Measurements from ENCODE around the gene REXO4. TPM values are rescaled to one million over a fixed set of nuclear protein-coding genes. Genes with fewer than 3 reads are reported as not detected.

The REXO4 gene
- total and polyA plus RNA-seq, 10 of the 15 experiments (the other 5 are each of a cell fraction or from before 2014, with no cell fraction given), result 2.7 to 43.9 (median 30.5) TPM

- H3K4me1 ChIP-seq (ENCODE audit: control insufficient read depth, insufficient read depth, low read length), result peaks cover 4% of the 10 kb centered on the region; the same call in 1 of the 2 replicates
- ATAC-seq, result no peak
- 61% methylated on average over 12 of the region's 15 CpGs for WGBS (ENCODE audit: insufficient coverage, insufficient replicate concordance, low lambda C conversion rate, missing lambda C conversion rate)
- no peak overlapping the region for H2AFZ ChIP-seq (ENCODE audit: control insufficient read depth, low read depth, low read length)
- no peak overlapping the region for H3K4me2 ChIP-seq (ENCODE audit: control insufficient read depth, insufficient read depth)
- ChIA-PET POLR2A (no interaction called here), RAD21 (ENCODE audit: unreplicated experiment) (no interaction called here), CTCF (no interaction called here), SMC1A (ENCODE audit: uncharacterized antibody, unreplicated experiment) (no interaction called here)
- intact Hi-C loops (cut with micrococcal nuclease; ENCODE audit: unreplicated experiment) (no loop called here), in situ Hi-C loops (cut with MboI) (no loop called here)
- no peak overlapping the region for H3K27ac ChIP-seq (ENCODE audit: control insufficient read depth, insufficient read depth)
- FAIRE-seq, result no peak
- H3K36me3 ChIP-seq (ENCODE audit: control insufficient read depth in 2 of 2, insufficient read depth in 2 of 2, low read length in 1 of 2), result no peaks in the 10 kb centered on the region
- no peak overlapping the region for H3K9ac ChIP-seq (ENCODE audit: control insufficient read depth, insufficient read depth, low read length)
- peaks cover 0 to 2% of the 10 kb centered on the region in 2 experiments; a peak in 2 of 4 replicates for H3K27me3 ChIP-seq (replicated peaks in 1 of 2; ENCODE audit: control insufficient read depth in 2 of 2, insufficient read depth in 2 of 2, low read length in 1 of 2)
- TF ChIP-seq HDGF (IDR thresholded peaks at IDR 0.05), result no peak
- no peak for TF ChIP-seq GATAD2B (conservative IDR thresholded peaks at IDR 0.05; ENCODE audit: low read depth)
- no peak for TF ChIP-seq RELB (IDR thresholded peaks at IDR 0.05; ENCODE audit: low read depth)
- TF ChIP-seq SIN3A (IDR thresholded peaks at IDR 0.05; ENCODE audit: low read depth, low read length), result no peak
- TF ChIP-seq ZBTB40 (IDR thresholded peaks at IDR 0.05; ENCODE audit: borderline replicate concordance), result no peak
- TF ChIP-seq SUPT20H (IDR thresholded peaks at IDR 0.05; ENCODE audit: borderline replicate concordance, control insufficient read depth, low read depth, low read length), result no peak
- TF ChIP-seq BHLHE40 (IDR thresholded peaks at IDR 0.05; ENCODE audit: borderline replicate concordance in 1 of 2, low read depth in 2 of 2, low read length in 1 of 2), result no peak
- TF ChIP-seq IKZF2 (IDR thresholded peaks at IDR 0.05), result no peak
- no peak for TF ChIP-seq CBX3 (IDR thresholded peaks at IDR 0.05; ENCODE audit: borderline replicate concordance, low read depth)
- no peak for TF ChIP-seq CUX1 (IDR thresholded peaks at IDR 0.05; ENCODE audit: insufficient replicate concordance, low read depth, low read length)
- TF ChIP-seq ZNF217 (IDR thresholded peaks at IDR 0.05), result no peak
- TF ChIP-seq TCF7 (IDR thresholded peaks at IDR 0.05; ENCODE audit: borderline replicate concordance), result no peak
- TF ChIP-seq YY1 (IDR thresholded peaks at IDR 0.05; ENCODE audit: low read depth, low read length), result no peak
- no peak for TF ChIP-seq BACH1 (IDR thresholded peaks at IDR 0.05; ENCODE audit: borderline replicate concordance)
- no peaks in the 10 kb centered on the region for H4K20me1 ChIP-seq (ENCODE audit: control insufficient read depth, insufficient read depth)
- no peaks in the 10 kb centered on the region for H3K9me3 ChIP-seq (replicated peaks; ENCODE audit: control insufficient read depth, insufficient read depth, low read length)
- DNase-seq (ENCODE audit: low read depth, low spot score), result no peak
- BruUV-seq (replicated peaks), result no TSS peak
- no peak overlapping the region for H3K4me3 ChIP-seq
- no peaks in the 10 kb centered on the region for H3K79me2 ChIP-seq (ENCODE audit: control insufficient read depth, insufficient read depth, low read length)
These were observed 25.4 kb upstream of the REXO4 start for GRCh38 chr9:133443248-133443647.

All from GM12878 (cell line).